ENCODE measurements around the gene KASH5.
A peak's percentile ranks its signal among the peaks of the same experiment; 100 is the strongest.

KASH5 gene

GRCh38 chr19:49437231-49437630, 49.2 kb downstream of the KASH5 start:
- H3K4me3 ChIP-seq (ENCODE audit: low read length), result no peak overlapping the region
- TF ChIP-seq CTCF (conservative IDR thresholded peaks at IDR 0.05; ENCODE audit: low read depth, low read length), result no peak
- no peak for DNase-seq (ENCODE audit: low read depth)

GRCh38 chr19:49438261-49438660, 50.2 kb downstream of the KASH5 start:
- no peak for TF ChIP-seq CTCF (conservative IDR thresholded peaks at IDR 0.05; ENCODE audit: low read depth, low read length)
- no peak for DNase-seq (ENCODE audit: low read depth)
- H3K4me3 ChIP-seq (ENCODE audit: low read length), result no peak overlapping the region

- TF ChIP-seq CTCF (conservative IDR thresholded peaks at IDR 0.05; ENCODE audit: low read depth, low read length), result no peak
- no peak overlapping the region for H3K4me3 ChIP-seq (ENCODE audit: low read length)
- no peak for DNase-seq (ENCODE audit: low read depth)
Measured at GRCh38 chr19:49439836-49440235, 51.8 kb downstream of the KASH5 start.

- no peak for TF ChIP-seq CTCF (conservative IDR thresholded peaks at IDR 0.05; ENCODE audit: low read depth, low read length)
- DNase-seq (ENCODE audit: low read depth), result no peak
- no peak overlapping the region for H3K4me3 ChIP-seq (ENCODE audit: low read length)
Measured at GRCh38 chr19:49440439-49441209, 52.6 kb downstream of the KASH5 start.

- no peak for TF ChIP-seq CTCF (conservative IDR thresholded peaks at IDR 0.05; ENCODE audit: low read depth, low read length)
- H3K4me3 ChIP-seq (ENCODE audit: low read length), result peak within 1 kb of the TSS; percentile 3
- no peak for DNase-seq (ENCODE audit: low read depth)
Measured at GRCh38 chr19:49441210-49441959, 53.3 kb downstream of the KASH5 start, which contains the start of gene SLC17A7. SLC17A7 (minus strand) TSS chr19:49441527; CDS start chr19:49441379, 148 bp downstream.

- no peak for TF ChIP-seq CTCF (conservative IDR thresholded peaks at IDR 0.05; ENCODE audit: low read depth, low read length)
- H3K4me3 ChIP-seq (ENCODE audit: low read length), result no peak overlapping the region
- no peak for DNase-seq (ENCODE audit: low read depth)
Measured at GRCh38 chr19:49441960-49442350, 53.9 kb downstream of the KASH5 start.

All from retinal pigment epithelial cell (primary cell).